Middle frontal gyrus (tissue), 1 donor: ENCODE measurements around the gene EFHD1.
A peak's percentile ranks its signal among the peaks of the same experiment; 100 is the strongest.
"Not testable (repeated sequence)": the region's sequence is repeated elsewhere in the genome, so short reads cannot be mapped to it uniquely, and the experiment has no call there.

Source experiments
- DNase-seq: peaks from one replicate; pipeline ENCODE4 v3.0.0-alpha.2; 2015; ENCODE audit warnings: low spot score; ENCODE audit errors: extremely low spot score

EFHD1 gene

GRCh38 chr2:232615339-232615738, 18.1 kb upstream of the EFHD1 start:
- DNase-seq = no peak

GRCh38 chr2:232621186-232621585, 12.2 kb upstream of the EFHD1 start:
- DNase-seq = no peak

DNA sequence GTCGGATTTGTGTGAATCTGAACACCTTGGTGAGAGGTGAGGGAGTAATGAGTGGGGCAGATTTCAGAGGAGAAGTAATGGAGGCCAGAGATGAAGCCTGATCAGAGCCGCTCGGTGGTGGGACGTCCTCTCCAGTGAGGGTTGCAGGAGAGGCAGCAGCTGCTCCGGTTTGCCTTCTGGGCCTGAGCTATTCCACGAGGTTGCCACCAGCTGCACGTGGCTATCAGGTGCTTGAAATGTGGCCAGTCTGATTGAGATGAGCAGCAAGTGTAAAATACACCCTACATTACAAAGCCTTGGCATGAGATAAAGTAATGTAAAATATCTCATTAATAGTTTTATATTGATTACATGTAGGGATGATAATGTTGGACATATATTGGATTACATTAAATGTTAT, 10.8 kb upstream of the EFHD1 start:
- DNase-seq = no peak

- DNase-seq = no peak
Measured at GRCh38 chr2:232623768-232624765, 9.3 kb upstream of the EFHD1 start.

DNA sequence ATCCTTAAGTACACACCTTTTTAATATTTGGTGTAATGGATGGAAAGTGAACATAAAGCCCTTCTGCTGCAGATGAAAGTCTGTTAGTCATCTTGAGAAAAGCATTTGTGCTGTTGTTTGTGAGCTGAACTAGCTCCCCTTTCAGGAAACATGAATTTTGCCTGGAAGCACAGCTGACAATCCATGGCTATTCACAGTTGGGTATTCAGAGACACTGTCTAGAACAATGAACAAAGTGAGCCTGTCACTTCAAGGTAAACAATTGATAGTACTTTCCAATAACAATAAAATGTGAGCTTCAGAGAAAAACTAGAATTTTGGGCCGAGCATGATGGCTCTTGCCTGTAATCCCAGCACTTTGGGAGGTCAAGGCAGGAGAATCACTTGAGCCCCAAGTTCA, 6.8 kb upstream of the EFHD1 start:
- no peak for DNase-seq

DNA sequence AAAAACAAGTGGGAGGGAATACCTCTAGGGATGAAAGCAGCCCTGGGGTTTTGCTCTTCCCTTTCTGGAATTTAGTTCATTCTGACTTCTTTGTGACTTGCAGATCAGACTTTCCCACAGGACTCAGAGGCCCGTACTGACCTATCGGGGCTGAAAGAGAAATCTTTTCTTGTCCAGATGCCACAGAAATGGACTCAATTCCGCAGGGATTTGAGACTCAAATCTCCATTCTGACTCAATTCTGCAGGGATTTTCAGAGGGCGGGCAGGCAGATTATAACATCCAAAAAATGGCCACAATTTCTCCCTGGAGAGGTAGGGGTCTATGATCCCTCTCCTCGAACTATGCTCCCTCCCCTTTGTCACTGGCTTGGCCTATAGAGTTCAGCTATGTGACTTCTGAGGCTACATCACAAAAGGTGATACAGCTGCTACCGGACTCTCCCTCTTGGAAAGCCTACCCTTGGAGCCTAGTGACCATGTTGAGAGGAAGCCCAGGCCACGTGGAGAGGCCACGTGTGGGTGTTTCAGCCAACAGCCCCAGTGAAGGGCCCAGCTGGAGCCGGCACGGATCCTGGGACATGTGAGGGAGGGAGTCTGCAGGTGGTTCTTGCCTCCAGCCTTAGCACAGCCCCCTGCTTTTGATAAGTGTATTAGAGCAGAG, 4.8 kb upstream of the EFHD1 start:
- peak; percentile 6 for DNase-seq

- DNase-seq = no peak
Measured at GRCh38 chr2:232629129-232629475, 4.3 kb upstream of the EFHD1 start.

DNA sequence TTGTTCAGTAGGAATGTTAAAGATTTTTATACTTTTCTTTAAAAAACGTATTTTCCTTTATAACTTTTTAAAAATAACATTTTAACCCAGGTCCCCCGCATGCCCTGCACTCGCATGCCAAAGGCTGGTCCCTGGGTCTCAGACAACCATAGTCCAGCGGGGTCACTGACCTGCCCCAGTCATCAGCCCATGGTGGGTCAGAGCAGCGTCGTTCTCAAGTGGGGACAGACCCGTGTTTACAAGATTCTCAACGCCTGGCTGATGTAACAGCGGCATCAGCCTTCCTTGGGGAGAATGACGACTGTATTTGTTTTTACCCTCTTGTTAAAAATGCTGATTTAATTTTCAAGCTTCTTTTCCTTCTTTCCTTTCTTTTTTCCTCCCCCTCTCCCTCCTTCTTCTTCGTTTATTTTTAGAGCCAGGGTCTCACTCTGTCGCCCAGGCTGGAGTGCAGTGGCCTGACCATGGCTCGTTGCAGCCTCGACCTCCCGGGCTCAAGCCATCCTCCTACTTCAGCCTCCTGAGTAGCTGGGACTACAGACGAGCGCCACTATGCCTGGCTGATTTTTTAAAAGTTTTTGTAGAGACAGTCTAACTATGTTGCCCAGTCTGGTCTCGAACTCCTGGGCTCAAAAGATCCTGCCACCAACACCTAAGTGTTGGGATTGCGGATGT, 1.0 kb upstream of the EFHD1 start:
- no peak for DNase-seq

- DNase-seq = peak; percentile 33
Measured at GRCh38 chr2:232632904-232633412, 446 bp upstream of the EFHD1 start.

DNA sequence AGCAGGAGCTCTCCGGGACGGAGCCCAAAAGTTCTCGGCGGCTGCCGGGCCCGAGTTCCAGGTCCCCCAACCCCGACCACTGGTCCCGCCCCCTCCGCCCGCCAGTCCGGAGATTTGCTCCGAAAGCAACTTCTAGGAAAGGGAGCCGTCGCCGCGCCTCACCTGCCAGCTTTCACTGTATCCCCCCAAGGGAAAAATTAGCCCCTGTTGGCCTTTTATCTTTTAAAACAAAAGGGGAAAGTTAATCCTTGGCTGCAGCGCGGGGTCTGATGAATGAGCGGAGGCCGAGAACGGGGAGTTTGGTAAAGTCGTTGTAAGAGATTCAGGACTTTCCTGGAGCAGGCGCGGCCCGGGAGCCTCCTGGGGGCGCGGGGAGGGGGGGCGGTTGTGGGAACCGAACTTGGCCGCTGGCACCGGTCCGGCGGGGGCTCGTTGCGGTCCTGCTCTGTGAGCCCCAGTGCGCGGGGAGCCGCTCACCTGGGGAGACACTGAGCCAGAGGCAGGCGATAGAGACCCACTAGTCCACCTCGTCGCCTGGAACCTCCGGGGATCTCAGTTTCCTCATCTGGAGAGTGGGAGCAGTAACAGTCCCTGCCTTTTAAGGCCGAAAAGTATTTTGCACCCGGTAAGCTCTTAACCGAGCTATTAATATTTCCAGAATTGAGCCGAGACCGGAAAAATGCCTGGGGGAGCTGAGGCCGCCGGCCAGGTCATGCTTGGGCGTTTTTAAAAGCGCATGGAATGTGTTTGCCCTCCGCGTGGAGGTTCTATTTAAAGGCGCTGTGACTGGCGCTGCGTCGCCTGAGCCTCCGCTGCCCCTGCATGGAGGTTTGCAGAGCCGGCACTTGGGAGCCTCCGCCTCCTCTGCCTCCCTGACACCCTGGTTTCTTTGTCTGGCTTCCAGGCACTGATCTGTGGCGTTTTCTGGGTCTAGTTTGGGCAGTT, 1.1 kb downstream of the EFHD1 start:
- no peak for DNase-seq

DNA sequence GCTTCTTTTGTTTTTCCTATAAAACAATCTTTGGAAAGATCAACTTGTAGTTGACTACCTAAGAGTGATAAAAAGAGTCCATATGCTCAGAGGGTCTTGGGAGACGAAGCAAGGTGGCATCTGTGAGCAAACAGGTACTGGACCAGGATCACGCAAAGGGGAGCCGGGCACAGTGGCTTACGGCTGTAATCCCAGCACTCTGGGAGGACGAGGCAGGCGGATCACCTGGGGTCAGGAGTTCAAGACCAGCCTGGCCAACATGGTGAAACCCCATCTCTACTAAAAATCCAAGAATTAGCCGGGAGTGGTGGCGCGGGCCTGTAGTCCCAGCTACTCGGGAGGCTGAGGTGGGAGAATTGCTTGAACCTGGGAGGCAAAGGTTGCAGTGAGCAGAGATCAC, 2.0 kb downstream of the EFHD1 start:
- DNase-seq = not testable (repeated sequence)

- no peak for DNase-seq
Measured at GRCh38 chr2:232635820-232636219, 2.4 kb downstream of the EFHD1 start.

DNA sequence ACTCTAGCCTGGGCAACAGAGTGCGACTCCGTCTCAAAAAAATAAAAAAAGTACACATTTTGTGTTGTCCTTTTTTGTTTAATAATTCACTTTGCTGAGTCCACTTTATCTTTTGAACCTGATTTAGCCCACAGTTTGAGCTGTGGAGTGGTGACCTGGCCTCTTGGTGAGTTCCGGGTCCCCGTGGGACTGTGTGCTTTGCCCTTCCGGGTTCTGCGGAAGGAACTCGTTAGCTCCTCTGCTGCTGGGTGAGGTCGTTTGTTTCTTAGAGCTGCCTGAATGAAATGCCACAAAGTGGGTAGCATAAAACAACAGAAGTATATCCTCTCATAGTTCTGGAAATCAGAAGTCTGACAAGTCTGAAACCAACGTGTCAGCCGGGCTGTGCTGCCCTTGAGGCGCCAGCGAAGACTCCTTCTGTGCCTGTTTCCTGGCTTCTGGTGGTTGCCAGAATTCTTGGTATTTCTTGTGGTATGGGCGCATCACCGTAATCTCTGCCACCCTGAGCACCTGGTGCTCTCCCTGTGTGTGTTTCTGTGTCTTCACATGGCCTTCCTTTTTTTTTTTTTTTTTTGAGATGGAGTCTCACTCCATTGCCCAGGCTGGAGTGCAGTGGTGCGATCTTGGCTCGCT, 3.5 kb downstream of the EFHD1 start:
- no peak for DNase-seq

- no peak for DNase-seq
Measured at GRCh38 chr2:232637866-232638583, 4.6 kb downstream of the EFHD1 start.

DNA sequence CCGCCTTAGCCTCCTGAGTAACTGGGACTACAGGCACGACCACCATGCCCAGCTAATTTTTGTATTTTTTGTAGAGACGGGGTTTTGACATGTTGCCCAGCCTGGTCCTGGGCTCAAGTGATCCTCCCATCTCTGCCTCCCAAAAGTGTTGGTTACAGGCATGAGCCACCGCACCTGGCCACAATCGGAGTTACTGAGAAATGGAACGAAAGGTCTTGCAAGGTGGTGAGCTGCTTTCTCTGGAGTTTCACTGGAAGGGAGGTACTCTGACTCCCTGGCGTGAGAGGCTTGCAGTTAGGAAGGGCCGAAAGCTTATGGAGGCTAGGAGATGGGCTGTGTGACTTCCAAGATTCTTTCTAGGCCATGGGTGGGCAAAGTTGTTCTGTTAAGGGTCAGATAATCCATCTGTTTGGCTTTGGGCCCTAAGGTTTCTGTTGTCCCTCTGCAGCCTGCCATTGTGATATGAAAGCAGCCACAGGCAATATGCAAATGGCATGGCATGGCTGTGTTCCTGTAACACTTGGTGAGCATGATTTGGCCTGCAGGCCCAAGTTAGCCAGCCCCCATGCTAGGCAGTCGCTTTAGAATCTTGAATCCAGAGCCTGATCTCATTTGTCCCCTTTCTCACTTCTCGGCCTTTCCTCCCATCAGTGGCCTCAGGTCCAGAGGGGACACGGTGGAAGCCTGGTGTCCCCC, 7.9 kb downstream of the EFHD1 start:
- DNase-seq = no peak

GRCh38 chr2:232643147-232643425, 9.7 kb downstream of the EFHD1 start:
- DNase-seq = no peak

GRCh38 chr2:232643813-232644347, 10.5 kb downstream of the EFHD1 start:
- no peak for DNase-seq

GRCh38 chr2:232645061-232645460, 11.7 kb downstream of the EFHD1 start:
- DNase-seq = no peak

- DNase-seq = no peak
Measured at GRCh38 chr2:232646726-232647125, 13.3 kb downstream of the EFHD1 start.
